GM21515 (cell line): ENCODE results near the gene ARHGEF35.
A peak's percentile ranks its signal among the peaks of the same experiment; 100 is the strongest.
"Not testable (repeated sequence)": the region's sequence is repeated elsewhere in the genome, so short reads cannot be mapped to it uniquely, and the experiment has no call there.

Source experiments
- ATAC-seq: cut with Tn5 transposase; IDR thresholded peaks from one replicate; pipeline ENCODE4 v1.9.1; 2021; ENCODE audit not compliant: unreplicated experiment

Gene ARHGEF35

DNA sequence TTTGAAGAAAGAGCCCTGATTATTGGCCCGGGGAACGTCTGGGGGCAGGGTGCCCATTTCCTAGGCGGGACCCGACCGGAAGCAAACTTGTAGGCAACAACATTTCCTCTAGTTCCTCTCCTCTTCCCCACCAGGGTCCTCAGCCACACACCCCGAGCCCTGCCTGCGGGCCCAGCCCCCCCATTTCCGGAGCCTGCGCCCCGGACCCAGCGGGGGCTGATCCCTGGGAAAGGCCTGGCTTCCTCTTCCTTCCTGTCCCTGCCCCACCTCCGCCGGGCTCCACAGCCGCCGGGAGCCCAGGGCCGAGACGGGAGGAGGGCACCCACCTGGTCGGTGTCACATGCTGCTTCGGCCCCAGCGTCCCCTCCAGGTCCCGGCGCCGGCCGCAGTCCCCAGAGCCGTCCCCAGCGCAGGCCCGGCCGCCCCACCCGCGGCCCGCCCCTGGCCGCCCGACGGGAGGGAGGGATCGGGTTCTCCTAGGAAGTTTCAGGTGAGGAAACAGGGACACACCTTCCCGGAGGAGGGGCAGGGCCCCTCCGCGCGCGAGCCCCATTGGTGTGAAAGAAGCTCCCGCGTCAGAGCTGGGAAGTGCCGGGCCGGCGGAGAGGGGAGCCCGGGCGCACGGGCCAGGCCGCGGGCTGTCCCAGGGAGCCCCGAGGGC lies at the start of gene ARHGEF35:
Gene ARHGEF35 (minus strand): TSS at position 622 of the 661 bp plus-strand sequence. CDS start 7,450 bp downstream, outside the sequence.
- ATAC-seq, result peak; percentile 49

DNA sequence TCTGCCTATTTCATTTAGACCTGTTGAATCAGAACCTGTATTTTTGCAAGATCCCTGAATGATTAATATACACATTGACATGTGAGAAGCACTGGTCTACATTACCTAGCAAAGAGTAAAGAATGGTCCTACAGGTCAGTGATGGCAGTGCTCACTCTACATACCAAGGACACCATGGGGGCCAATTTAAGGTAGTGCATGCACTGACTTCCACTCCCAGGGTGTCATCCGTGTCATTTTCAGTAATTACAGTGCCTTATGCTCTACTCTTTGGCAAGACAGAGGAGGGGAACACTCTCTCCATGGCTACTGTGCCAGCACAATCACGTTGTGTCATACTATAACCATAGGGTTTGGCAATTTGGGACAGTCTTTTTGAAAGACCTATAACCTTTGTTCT lies 49.7 kb upstream of the ARHGEF35 start:
- not testable (repeated sequence) for ATAC-seq

DNA sequence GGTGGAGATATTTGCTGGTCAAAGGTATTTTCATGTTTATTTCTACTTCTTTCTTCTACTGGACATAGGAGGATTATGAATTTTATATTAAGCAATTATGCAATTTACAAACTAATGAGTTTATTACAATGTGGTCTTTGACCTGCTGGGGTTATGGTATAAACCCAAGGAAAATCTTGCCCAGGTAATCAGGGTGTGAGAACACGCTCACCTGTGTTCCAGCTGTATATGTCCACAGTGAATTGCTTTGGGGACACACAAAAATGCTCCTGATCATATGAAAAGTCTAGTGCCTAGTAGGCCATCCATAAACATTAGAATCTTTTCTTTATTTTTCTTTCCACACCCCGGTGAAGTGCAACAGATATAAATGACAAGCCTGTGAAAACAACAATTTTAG lies 43.7 kb upstream of the ARHGEF35 start, which contains the start of gene OR2A42:
Gene OR2A42 (minus strand): TSS at position 241 of the 400 bp plus-strand sequence. CDS start 6,762 bp downstream, outside the sequence.
- not testable (repeated sequence) for ATAC-seq

DNA sequence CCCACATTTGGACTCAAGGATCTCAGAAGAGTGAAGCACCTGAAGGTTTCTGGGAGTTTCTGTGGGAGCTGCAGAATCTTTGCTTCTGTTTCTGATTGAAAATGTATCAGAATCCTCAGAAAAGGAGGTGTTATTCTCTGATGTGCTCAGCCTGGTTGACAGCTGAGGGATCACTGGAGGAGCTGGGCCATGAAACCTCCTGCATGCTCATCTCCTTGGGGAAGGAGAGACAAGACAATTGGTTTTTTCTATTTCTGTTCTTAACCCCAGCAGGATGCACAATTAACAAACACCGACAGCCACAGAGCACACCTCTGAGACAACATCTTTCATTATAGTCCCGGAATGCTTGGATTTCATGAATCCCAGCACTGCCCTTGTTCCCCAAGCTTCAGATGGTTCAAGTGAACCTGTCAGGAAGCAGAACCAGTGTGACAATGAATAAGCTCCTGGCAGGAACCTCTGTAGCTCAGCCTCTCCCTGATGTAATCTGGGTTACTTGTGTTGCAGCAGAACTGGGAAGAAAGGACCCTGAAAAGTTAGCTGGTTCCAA lies 43.0 kb upstream of the ARHGEF35 start:
- not testable (repeated sequence) for ATAC-seq

DNA sequence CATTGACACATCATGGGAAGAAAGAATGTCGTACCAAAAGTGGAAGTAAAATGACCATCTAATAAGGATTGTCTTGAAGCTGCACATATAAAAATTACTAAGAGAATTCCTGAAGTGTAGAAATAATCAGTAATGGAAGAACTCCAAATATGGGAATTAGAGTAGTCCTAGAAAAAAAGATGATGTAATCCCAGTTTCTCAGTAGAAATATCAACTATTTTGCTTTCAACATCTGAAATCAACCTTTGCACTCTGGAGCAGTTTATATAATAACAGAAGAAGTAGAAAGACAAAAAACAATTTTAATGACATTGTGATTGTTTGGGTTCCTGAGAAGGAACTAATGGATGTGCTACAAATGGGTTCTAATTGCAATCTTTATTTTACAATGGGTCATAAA lies 37.4 kb upstream of the ARHGEF35 start:
- ATAC-seq, result not testable (repeated sequence)

DNA sequence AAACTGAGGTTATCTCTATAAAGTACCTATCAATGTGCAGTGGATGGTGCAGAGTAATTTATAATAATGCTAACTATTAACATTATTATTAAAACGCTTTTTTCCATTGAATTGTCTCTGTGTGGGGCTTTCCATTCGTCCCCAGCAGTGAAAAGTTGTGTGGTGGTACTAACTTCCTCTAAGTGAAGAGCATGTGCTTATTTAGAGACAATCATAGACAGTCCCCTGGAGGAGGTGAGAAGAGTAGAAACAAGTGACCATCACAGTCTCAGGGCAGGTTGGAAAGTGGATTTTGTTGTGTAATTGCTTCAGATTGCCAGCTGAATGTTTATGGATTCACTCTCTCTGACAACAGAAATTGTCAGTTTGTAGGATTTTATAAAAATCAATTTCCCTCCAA lies 35.4 kb upstream of the ARHGEF35 start:
- ATAC-seq, result not testable (repeated sequence)

DNA sequence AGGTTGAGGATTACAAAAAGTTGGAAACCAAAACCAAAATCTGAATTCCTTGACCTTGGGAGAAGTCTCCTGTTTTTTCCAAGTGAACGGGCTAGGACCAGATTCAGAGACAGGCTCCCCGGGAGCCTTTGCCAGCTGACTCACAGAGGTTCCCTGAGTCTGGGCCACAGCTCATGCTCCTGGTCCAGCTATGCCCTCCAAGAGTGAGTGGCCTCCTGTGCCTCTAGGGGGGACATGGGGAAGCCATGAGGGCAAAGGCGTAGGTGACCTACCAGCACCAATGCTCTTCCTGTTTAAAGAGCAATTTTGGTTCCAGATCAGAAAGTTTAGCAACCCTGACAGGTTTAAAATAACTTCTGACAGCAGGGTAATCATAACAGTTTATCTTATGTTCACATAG lies 33.2 kb upstream of the ARHGEF35 start:
- not testable (repeated sequence) for ATAC-seq

DNA sequence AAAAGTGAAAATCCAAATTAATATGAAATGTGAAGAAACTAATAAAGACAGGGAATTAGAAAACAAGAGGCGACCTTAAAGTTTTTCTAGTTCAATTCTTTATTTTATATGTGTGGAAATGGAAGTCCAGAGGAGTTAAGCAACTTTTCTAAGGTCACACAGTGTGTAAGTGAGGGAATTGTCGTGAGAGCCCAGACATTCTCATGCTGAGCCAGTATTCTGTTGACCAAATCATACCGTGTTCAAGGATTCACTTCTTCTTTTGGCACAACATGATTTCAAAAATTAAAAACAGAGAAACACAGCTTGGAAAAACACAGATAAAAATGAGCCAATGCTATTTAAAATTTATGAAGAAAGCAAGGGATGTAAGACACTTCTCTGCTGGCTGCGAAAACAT lies 31.2 kb upstream of the ARHGEF35 start:
- not testable (repeated sequence) for ATAC-seq

DNA sequence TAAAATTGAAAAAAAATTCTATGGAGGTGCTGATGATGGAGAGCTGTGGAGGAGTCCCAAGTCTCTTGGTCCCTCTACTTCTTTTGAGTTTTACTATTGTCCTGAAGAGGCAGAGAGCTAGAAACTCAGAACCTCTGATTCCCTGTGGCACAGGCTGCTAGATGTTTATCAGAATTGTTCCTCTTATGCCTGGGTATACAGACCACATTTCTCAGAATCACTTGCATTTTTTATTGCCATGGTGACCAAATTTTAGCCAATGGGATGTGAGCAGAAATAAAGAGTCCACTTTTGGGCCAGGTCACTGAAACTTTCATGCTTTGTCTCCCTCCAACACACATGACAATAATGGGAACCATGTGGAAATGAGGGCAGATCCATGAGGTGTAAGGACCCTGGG lies 28.0 kb upstream of the ARHGEF35 start:
- ATAC-seq, result not testable (repeated sequence)

DNA sequence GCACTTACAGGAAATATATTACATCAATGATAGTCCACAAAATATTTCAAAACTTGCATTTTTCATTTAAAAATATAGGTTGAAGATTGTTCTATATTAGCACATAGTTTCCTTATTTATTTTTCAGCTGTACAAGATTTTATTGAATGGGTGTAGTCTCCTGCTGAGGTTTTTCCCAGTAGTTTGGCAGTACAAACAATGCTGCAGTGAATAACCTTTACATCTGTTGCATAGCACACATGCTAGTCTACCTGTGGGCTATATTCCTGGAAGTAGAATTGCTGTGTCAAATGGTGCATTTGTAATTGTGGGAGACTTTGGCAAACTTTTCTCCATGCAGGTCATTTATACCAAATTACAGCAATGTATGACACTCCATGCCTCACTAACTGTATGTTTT lies 24.9 kb upstream of the ARHGEF35 start:
- ATAC-seq, result not testable (repeated sequence)

DNA sequence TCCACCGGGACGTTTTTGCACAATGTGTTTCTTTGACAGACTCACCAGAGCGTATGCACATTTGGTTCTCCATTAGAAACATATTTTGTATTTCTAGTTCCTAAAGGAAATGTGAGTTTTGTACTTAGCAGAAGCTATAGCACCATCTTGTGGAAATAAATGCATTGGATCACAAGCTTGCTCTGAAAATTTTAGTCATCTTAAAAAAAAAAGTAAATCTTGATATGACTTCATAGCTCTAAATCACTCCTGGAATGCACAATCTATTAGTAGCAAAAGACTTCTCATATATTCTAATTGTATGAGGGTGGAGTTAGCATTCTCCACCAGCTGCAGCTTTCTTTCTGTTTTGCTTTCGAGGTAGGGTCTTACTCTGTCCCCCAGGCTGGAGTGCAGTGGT lies 23.5 kb upstream of the ARHGEF35 start:
- peak; percentile 51 for ATAC-seq

DNA sequence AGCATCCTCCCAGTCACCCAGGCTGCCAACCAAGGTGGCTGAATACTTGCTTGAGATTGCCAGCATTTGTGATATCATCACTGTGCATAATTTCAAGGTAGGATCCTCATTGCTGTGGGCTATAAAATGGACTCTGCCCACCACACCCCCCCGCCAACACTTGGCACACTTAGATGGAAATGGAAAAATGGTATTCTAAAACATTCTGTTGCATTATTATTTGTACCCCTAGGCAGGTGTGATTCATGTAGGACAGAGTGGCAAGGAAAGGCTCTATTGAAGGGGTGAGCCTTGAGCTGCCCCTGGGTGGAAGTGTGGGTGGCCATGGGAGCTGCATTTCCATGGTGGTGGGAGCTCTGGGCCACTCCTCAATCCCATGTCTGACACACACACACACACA lies 22.9 kb upstream of the ARHGEF35 start:
- ATAC-seq, result not testable (repeated sequence)

DNA sequence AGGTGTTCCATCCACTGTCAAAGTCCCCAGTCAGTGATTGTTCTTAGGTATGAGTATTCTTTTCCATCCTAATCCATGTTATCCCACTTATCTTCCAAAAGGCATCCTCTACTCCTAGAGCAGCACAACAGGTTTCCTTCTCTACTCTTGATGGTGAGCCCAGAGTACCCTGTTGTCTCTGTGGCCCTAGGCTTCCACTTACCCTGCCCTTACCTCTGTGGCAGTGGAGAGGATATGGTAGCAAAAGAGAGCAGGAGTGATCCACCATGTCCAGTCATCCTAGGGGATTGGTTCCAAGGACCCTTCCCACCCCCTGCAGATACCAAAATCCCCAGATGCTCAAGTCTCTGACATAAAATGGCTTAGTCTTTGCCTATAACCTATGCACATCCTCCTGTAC lies 21.6 kb upstream of the ARHGEF35 start:
- ATAC-seq, result not testable (repeated sequence)

DNA sequence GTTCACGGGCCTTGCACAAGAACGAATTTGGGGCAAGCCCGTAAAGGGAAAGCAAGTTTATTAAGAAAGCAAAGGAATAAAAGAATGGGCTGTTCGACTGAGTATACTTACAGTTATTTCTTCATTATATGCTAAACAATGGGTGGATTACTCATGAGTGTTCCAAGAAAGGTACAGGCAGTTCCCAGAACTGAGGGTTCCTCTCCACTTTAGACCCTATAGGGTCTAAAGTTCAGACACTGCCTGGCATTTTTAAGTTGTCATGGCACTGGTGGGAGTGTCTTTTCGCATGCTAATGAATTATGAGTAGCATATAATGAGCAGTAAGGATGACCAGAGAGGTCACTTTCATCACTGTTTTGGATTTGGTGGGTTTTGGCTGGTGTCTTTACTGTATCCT lies 9.7 kb upstream of the ARHGEF35 start:
- ATAC-seq, result not testable (repeated sequence)

DNA sequence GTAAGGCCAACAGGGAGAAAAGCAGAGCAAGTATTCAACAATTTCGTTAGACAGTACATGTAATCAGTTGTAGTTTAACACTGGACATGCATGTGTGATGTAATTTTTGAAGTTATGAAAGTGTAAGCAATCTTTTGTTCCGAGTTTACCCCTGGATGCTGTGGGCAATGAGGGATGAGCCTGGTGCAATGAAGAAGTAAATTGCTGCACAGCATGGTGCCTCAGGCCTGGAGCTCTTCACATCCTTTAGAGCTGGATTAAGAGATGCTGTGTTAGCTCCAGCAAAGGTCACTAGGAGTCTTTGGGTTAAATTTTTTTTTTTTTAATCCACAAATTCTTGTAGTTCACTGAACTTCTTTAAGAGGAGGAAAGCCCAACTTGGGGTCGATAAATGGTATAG lies 7.5 kb upstream of the ARHGEF35 start:
- ATAC-seq, result not testable (repeated sequence)

DNA sequence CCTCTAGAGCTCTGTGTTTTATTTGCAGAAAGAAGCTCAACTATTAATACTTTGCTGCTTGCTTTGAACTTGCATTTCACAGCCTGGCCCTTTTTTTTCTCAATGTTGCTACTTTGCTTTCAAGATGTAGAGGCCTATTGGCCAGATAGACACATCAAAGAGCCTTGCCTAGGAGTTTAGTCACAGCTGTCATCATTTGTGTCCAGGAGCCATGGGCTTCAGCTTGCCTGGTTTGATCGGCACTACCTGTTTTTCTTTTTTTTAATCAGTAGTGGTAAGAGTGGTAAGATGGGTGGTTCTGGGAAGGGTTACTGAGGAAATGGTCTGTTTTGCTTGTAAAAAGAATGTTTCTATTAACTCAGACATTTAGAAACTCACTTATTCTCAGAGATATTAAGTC lies 6.3 kb upstream of the ARHGEF35 start:
- ATAC-seq, result not testable (repeated sequence)

DNA sequence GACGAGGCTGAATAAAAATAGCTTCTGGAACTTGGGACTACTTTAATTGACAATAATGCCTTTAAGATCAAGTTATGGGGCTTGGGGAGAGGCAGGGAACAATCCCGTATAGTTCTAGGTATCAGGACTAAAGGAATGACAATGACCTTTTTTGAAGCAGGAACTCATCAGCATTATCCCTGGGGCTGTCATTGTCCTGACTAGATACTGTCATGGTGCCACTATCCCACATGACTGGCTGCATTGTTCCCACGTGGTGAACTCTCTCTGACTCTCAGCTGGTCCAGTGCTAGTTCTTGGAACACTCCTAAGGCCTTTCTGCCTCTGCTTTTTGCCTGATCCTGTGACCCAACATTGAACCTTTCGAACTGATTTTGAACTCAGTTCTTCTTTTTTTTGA lies 3.3 kb upstream of the ARHGEF35 start:
- ATAC-seq, result not testable (repeated sequence)

DNA sequence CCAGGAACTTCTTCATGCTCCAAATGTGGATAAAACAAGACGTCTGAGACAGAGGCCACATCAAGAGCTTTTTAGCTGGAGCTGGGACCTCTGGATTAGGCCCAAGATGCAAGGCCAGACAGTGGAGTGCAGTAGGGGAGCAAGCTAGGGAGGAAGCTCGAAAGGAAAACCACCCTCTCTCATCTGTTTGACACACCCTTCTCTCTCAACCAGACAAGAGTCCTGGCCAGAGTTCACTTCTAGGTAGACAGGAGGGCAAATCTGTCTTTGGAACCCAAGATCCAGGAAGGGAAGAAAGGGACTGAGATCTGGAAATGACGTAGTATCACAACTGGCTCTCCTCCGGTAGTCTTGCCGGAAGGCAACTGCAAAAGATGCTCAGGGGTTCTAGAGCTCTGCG lies 1.2 kb downstream of the ARHGEF35 start:
- not testable (repeated sequence) for ATAC-seq

DNA sequence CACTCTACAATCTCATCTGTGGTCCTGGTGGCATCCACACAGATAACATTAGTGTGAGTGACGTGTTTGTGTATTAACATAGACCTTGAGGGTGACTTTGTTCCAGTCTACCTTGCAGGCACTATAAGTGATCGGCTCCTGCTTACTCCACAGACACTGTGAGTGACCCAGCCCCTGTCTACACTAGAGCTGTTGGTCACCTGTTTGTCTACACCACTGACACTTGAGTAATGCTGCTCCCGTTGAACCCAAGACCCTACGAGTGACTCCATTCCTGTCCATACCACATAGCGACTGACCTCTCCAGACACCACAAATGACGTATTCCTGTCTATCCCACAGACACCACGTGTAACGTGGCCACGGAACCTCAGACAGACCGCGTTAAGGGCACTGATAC lies 1.9 kb downstream of the ARHGEF35 start:
- ATAC-seq, result not testable (repeated sequence)

DNA sequence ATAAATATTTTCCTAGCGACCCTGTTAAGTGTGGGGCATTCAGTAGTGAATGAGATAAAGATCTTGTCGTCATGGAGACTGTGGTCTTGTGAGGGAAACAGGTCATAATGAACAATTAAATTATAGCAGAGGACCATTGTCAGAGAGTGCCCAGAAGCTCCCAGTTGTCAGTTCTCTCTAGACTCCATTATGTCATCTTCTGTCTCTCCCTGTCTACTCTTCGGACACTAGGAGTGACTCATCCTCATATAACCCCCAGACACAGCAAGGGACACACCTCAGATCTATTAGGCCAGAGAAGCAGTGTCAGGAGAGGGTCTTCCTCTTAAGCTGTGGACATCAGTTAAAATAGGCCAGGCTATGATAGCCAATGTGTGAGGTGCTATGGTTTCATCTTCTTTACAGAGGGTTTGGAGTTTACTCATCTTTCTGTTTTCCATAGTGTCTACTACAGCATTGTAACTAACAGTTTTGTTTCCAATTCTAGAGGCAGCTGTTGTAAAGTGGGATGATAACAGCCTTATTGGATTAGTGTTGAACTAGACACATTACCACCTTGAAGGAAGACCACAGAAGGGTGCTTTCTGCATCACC lies 7.0 kb downstream of the ARHGEF35 start:
- ATAC-seq, result not testable (repeated sequence)

DNA sequence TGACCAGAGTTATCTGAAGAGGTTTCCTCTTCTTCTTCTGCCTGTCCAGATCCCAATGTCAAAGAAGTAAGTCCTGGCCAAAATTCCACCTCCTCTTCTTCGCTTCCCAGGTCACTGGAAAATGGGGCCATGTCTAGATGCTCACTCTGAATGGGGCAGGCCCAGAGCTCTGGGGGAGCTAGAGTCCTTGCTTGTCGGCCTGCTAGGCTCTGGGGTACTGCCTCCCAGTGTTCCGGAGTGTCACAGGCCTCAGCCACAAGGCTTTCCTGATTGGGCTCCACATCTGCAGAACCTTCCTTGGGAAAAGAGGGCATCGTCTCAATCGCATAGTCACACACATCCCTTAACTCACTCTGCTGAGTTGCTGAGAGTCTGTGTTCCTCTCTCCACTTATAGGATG lies 7.8 kb downstream of the ARHGEF35 start:
- ATAC-seq, result not testable (repeated sequence)

DNA sequence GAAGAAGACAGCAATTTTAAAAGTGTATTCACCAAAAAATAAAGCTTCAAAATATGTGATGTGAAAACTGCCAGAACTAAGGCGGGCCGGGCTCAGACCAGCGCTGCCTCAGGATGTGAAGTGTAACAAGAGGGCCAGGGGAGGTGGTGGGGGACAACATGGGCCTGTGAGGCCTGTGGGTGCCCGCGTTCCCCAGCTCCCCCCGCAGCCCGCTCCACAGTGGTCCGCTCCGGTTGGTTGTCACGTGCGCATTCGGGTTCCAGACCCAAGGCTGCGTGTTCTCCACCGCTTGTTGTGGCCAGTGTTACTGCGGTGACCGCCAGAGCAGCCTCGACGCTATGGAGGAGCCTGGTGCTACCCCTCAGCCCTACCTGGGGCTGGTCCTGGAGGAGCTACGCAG lies 12.5 kb downstream of the ARHGEF35 start, which contains the start of gene CTAGE4:
Gene CTAGE4 (plus strand): TSS at position 301 of the 400 bp plus-strand sequence. CDS start 38 bp downstream, at position 339.
- ATAC-seq, result not testable (repeated sequence)
